IPS-20b (cell line): ENCODE results near the gene SH3RF3.

Experiments
- H3K27ac ChIP-seq: one replicate; pipeline ENCODE4 v1.5.1; 2013; ENCODE audit warnings: low read length
- H3K27me3 ChIP-seq: 2 replicates; pipeline ENCODE4 v1.6.1; 2013; ENCODE audit warnings: mild to moderate bottlenecking, low read length, inconsistent platforms; ENCODE audit not compliant: insufficient read depth
- H3K36me3 ChIP-seq: 2 replicates; pipeline ENCODE4 v1.6.1; 2013; ENCODE audit warnings: low read depth, mild to moderate bottlenecking, inconsistent platforms, low read length, moderate library complexity; ENCODE audit not compliant: insufficient read depth
- H3K4me1 ChIP-seq: 2 replicates; pipeline ENCODE4 v1.6.1; 2013; ENCODE audit warnings: mild to moderate bottlenecking, control low read depth, inconsistent platforms, low read length, moderate library complexity; ENCODE audit not compliant: insufficient read depth
- H3K4me3 ChIP-seq: 2 replicates; pipeline ENCODE4 v1.5.1; 2013; ENCODE audit warnings: mild to moderate bottlenecking, low read length, inconsistent platforms
- H3K9ac ChIP-seq: 2 replicates; pipeline ENCODE4 v1.6.1; 2013; ENCODE audit warnings: low read depth, mild to moderate bottlenecking, inconsistent platforms, low read length, moderate library complexity
- H3K9me3 ChIP-seq: 2 replicates; pipeline ENCODE4 v1.6.1; 2013; ENCODE audit warnings: mild to moderate bottlenecking, low read depth, low read length, inconsistent platforms; ENCODE audit not compliant: insufficient read depth

SH3RF3 gene

GRCh38 chr2:109352898-109353689 is 224.1 kb downstream of the SH3RF3 start:
- Histone ChIP-seq H3K36me3 (no peaks in the 10 kb centered on the region), H3K27ac (no peak overlapping the region), H3K27me3 (no peaks in the 10 kb centered on the region), H3K9me3 (peaks cover 7% of the 10 kb centered on the region), H3K9ac (no peak overlapping the region), H3K4me3 (no peak overlapping the region), H3K4me1 (peaks cover 8% of the 10 kb centered on the region; the same call in 1 of the 2 replicates)

- peaks cover 2% of the 10 kb centered on the region; the same call in 1 of the 2 replicates for H3K4me1 ChIP-seq
- H3K9ac ChIP-seq: no peak overlapping the region
- H3K27ac ChIP-seq: no peak overlapping the region
- H3K4me3 ChIP-seq: no peak overlapping the region
- H3K9me3 ChIP-seq: peaks cover 14% of the 10 kb centered on the region
- no peaks in the 10 kb centered on the region for H3K36me3 ChIP-seq
- no peaks in the 10 kb centered on the region for H3K27me3 ChIP-seq
Observed at GRCh38 chr2:109353806-109354745, 225.1 kb downstream of the SH3RF3 start.

- Histone ChIP-seq H3K27ac (no peak overlapping the region), H3K27me3 (no peaks in the 10 kb centered on the region), H3K4me1 (no peaks in the 10 kb centered on the region), H3K9ac (no peak overlapping the region), H3K36me3 (no peaks in the 10 kb centered on the region), H3K4me3 (no peak overlapping the region), H3K9me3 (peaks cover 14% of the 10 kb centered on the region)
Observed at GRCh38 chr2:109355192-109355843, 226.3 kb downstream of the SH3RF3 start.

- peaks cover 14% of the 10 kb centered on the region for H3K9me3 ChIP-seq
- H3K4me3 ChIP-seq: no peak overlapping the region
- no peak overlapping the region for H3K27ac ChIP-seq
- H3K4me1 ChIP-seq: no peaks in the 10 kb centered on the region
- H3K36me3 ChIP-seq: no peaks in the 10 kb centered on the region
- H3K9ac ChIP-seq: no peak overlapping the region
- no peaks in the 10 kb centered on the region for H3K27me3 ChIP-seq
Observed at GRCh38 chr2:109356324-109357035, 227.5 kb downstream of the SH3RF3 start.

- H3K9me3 ChIP-seq: no peaks in the 10 kb centered on the region
- H3K4me1 ChIP-seq: no peaks in the 10 kb centered on the region
- H3K36me3 ChIP-seq: no peaks in the 10 kb centered on the region
- H3K27me3 ChIP-seq: no peaks in the 10 kb centered on the region
- no peak overlapping the region for H3K9ac ChIP-seq
- no peak overlapping the region for H3K4me3 ChIP-seq
- no peak overlapping the region for H3K27ac ChIP-seq
Observed at GRCh38 chr2:109364217-109364616, 235.2 kb downstream of the SH3RF3 start.

GRCh38 chr2:109365131-109365530 is 236.1 kb downstream of the SH3RF3 start:
- Histone ChIP-seq H3K9ac (no peak overlapping the region), H3K4me3 (no peak overlapping the region), H3K27ac (no peak overlapping the region), H3K4me1 (no peaks in the 10 kb centered on the region), H3K36me3 (no peaks in the 10 kb centered on the region), H3K27me3 (no peaks in the 10 kb centered on the region), H3K9me3 (no peaks in the 10 kb centered on the region)

- H3K9me3 ChIP-seq: no peaks in the 10 kb centered on the region
- no peak overlapping the region for H3K27ac ChIP-seq
- no peaks in the 10 kb centered on the region for H3K36me3 ChIP-seq
- no peak overlapping the region for H3K4me3 ChIP-seq
- no peak overlapping the region for H3K9ac ChIP-seq
- no peaks in the 10 kb centered on the region for H3K4me1 ChIP-seq
- no peaks in the 10 kb centered on the region for H3K27me3 ChIP-seq
Observed at GRCh38 chr2:109367683-109368082, 238.7 kb downstream of the SH3RF3 start.

GRCh38 chr2:109368798-109369197 is 239.8 kb downstream of the SH3RF3 start:
- Histone ChIP-seq H3K4me1 (no peaks in the 10 kb centered on the region), H3K27ac (no peak overlapping the region), H3K9me3 (no peaks in the 10 kb centered on the region), H3K4me3 (no peak overlapping the region), H3K27me3 (no peaks in the 10 kb centered on the region), H3K36me3 (no peaks in the 10 kb centered on the region), H3K9ac (no peak overlapping the region)

GRCh38 chr2:109369671-109370191 is 240.7 kb downstream of the SH3RF3 start:
- Histone ChIP-seq H3K4me3 (no peak overlapping the region), H3K9ac (no peak overlapping the region), H3K27me3 (no peaks in the 10 kb centered on the region), H3K27ac (no peak overlapping the region), H3K4me1 (no peaks in the 10 kb centered on the region), H3K36me3 (no peaks in the 10 kb centered on the region), H3K9me3 (no peaks in the 10 kb centered on the region)

GRCh38 chr2:109370399-109371035 is 241.5 kb downstream of the SH3RF3 start:
- no peaks in the 10 kb centered on the region for H3K4me1 ChIP-seq
- no peak overlapping the region for H3K9ac ChIP-seq
- no peak overlapping the region for H3K4me3 ChIP-seq
- H3K27ac ChIP-seq: no peak overlapping the region
- no peaks in the 10 kb centered on the region for H3K36me3 ChIP-seq
- H3K27me3 ChIP-seq: no peaks in the 10 kb centered on the region
- no peaks in the 10 kb centered on the region for H3K9me3 ChIP-seq
